NCI-H2196 (cell line): ENCODE measurements around the gene ACP5.
"Not testable (repeated sequence)": the region's sequence is repeated elsewhere in the genome, so short reads cannot be mapped to it uniquely, and the experiment has no call there.

Source experiments
- DNase-seq: peaks from one replicate; lab custom pipeline; 2025; ENCODE audit not compliant: unreplicated experiment; lab: John Stamatoyannopoulos, UW

ACP5 gene

GRCh38 chr19:11580116-11580515 lies 2.7 kb upstream of the ACP5 start:
- no peak for DNase-seq

- no peak for DNase-seq
These were observed 1.1 kb upstream of the ACP5 start for GRCh38 chr19:11578258-11579142.

DNA sequence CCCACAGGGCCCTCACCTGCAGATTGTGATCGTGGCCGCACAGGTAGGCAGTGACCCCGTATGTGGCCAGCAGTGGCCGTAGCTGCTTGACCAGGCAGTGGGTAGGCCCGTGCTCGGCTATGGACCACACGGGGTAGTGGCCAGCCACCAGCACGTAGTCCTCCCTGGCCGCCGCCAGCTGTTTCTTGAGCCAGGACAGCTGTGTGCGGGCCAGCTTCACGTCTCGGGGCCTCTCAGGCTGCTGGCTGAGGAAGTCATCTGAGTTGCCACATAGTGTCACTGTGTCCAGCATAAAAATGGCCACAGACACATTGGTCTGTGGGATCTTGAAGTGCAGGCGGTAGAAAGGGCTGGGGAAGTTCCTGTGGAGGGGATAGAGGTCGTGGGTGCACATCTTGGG lies 1.2 kb downstream of the ACP5 start:
- DNase-seq = no peak

DNA sequence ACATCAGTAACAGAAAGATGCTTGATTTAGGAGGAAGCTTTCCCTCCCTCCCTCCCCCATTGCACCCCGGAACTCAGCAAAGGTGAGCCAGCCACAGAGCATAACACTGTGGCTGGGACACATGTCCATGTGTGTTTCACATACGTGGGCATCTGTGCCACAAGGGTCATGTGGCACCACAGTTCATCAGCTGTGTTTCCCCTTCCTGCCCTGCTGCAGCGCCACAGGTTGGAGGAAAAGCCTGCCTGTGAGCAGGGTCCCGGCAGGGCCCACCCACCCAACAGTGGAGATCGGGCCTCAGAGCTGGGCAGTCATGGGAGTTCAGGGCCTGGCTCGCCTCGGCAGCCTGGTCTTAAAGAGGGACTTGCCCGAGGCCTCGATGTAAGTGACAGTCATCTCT lies 2.8 kb downstream of the ACP5 start:
- DNase-seq = no peak

DNA sequence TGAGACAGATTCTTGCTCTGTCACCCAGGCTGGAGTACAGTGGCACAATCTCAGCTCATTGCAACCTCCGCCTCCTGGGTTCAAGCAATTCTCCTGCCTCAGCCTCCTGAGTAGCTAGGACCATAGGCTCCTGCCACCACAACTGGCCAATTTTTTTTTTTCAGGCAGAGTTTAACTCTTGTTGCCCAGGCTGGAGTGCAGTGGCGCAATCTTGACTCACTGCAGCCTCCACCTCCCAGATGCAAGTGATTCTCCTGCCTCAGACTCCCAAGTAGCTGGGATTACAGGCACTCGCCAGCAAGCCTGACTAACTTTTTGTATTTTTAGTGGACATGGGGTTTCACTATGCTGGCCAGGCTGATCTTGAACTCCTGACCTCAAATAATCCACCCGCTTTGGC lies 3.7 kb downstream of the ACP5 start:
- DNase-seq = not testable (repeated sequence)

DNA sequence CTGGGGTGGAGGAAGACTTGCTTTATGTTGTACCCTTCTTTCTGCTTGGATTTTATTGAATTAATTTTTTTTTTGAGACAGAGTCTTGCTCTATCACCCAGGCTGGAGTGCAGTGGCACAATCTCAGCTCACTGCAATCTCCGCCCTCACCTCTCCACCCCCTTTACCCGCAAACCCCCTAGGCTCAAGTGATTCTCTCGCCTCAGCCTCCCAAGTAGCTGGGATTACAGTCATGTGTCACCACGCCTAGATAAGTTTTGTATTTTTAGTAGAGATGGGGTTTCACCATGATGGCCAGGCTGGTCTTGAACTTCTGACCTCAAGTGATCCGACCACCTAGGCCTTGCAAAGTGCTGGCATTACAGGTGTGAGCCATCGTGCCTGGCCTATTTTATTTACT lies 4.1 kb downstream of the ACP5 start:
- not testable (repeated sequence) for DNase-seq

DNA sequence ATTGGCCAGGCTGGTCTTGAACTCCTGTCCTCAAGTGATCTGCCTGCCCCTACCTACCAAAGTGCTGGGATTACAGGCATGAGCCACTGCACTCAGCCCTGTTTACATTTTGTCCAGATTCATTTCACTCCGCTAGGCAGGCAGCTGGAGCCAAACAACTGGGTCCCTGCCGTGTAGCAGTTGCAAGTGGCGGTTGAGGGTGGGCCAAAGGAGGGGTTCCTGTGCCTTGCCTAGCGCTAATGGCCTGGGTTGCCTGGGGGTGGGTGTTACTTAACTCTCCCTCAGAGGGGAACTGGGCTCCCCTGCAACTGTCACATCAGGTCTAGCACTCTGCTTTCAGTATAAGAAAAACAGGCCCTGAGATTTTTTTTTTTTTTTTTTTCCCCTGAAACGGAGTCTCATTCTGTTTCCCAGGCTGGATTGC lies 7.4 kb downstream of the ACP5 start:
- DNase-seq = no peak

DNA sequence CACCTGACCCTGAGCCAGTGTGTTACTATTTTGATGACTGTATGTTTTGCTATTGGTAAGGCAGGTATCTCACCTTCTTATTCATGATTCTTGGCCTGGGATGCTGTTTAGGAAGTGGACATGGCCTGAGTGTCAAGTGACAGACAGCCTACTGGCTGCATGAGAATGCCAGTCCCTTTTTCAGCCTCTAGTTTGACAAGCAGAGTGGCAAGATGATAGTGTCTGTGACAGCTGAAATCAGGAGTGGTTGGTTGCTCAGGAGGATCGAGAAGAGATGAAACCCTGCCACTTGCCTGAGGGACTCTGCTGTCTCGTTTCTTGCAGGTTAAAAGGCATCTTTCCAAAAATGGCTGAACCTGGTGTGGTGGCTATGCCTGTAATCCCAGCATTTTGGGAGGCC lies 11.3 kb downstream of the ACP5 start:
- no peak for DNase-seq

- not testable (repeated sequence) for DNase-seq
These were observed 11.8 kb downstream of the ACP5 start for GRCh38 chr19:11565649-11565980.

DNA sequence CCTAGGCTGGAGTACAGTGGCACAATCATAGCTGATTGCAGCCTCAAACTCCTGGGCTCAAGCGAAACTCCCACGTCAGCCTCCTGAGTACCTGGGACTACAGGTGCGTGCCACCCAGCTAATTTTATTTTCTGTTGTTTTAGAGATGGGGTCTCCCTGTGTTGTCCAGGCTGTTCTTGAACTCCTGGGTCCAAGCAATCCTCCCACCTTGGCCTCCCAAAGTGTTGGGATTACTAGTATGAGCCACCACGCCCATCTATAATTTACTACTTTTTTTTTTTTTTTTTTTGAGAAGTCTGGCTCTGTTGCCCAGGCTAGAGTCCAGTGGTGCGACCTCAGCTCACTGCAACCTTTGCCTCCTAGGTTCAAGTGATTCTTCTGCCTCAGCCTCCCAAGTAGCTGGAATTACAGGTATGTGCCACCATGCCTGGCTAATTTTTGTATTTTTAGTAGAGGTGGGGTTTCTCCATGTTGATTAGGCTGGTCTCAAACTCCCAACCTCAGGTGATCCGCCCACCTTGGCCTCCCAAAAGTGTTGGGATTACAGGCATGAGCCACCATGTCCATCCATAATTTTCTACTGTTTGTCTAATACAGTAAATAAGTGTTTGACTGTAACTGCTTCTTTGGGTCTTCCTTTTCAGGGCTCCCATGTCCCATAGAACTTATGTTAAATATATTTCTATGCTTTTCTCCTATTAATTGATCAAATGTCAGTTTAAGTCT lies 13.2 kb downstream of the ACP5 start:
- not testable (repeated sequence) for DNase-seq

GRCh38 chr19:11563532-11563931 lies 13.9 kb downstream of the ACP5 start:
- DNase-seq = no peak

DNA sequence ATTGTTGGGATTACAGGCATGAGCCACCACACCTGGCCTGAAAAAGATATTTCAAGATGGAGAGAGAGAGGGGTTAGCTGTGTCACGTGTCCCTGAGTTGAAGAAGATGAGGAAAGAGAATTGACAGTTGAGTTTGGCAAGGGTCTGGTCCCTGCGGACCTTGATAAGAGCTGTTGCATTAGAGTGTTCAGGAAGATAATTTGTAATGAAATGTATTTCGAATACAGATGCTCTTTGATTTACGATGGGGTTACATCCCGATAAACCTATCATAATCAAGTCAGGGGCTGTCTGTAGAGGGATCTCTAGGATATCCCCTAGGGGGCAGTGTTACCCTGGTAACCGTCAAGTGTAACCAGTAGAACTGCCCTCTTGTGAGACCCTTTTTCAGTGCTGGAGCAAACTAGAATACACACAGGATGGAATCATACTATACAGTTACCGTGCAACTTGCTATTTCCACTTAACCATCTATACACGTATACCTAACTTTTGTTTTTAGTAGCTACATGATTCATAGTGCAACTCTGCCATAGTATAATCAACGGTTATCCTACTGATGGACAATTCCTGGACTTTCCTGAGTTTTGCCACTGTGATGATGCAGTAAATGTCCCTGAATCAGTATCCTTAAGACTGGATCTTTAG lies 16.9 kb downstream of the ACP5 start:
- peak; percentile 52 for DNase-seq

GRCh38 chr19:11558881-11559828 lies 18.3 kb downstream of the ACP5 start, which contains the start of gene ELOF1:
Gene ELOF1, minus strand, starts transcription at chr19:11559230. Its CDS starts 4,883 bp downstream, at chr19:11554347.
- DNase-seq = peak; percentile 99

DNA sequence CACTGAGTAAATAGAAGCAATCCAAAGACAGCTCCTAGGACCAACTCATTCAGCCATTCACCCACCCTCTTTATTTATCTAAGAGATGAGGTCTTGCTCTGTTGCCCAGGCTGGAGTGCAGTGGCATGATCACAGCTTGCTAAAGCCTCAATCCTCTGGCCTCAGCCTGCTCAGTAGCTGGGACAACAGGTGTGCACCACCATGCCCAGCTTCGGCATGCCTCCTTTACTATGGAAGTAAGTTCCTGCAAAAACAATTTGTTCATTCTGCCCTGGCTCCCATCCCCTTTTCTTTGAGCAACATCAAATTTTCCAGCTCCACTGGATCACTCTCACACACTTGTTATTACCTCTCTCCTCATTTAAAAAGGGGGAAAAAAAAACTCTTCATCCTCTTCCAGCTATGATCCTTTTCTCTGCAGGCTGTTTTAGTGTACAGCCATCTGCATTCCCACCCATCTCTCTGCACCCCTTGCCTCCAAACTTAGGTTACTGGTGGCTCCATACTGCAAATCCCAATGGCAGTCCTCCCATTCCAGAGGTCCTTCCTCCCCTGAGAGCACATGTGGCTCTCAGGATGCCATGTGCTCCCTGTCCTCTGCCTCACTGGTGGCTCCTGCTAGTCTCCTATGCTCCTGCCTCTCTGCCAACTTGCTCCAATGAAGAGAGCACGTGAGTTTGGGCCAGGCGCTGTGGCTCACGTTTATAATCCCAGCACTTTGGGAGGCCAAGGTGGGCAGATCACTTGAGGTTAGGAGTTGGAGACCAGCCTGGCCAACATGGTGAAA lies 20.6 kb downstream of the ACP5 start:
- DNase-seq = no peak

- DNase-seq = no peak
These were observed 22.2 kb downstream of the ACP5 start for GRCh38 chr19:11555246-11555645.

DNA sequence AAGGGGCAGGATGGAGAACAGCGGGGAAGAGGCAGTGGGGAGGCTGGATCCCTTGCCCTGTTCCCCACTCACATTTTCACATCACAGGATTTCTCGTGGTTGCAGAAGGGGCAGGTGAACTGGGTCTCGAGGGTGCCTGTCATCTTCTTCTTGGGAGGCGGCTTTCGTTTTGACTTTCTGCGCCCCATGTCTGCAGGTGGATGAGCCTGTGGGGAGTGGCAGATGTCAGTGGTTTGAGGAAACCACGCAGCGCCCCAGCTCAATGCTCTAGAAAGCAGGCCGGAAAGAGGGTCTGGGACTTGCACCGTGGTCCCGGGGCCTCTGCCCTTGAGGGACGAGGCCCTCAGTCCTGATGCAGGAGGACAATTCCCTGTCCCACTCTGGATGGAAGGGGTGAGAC lies 23.3 kb downstream of the ACP5 start:
- no peak for DNase-seq

DNA sequence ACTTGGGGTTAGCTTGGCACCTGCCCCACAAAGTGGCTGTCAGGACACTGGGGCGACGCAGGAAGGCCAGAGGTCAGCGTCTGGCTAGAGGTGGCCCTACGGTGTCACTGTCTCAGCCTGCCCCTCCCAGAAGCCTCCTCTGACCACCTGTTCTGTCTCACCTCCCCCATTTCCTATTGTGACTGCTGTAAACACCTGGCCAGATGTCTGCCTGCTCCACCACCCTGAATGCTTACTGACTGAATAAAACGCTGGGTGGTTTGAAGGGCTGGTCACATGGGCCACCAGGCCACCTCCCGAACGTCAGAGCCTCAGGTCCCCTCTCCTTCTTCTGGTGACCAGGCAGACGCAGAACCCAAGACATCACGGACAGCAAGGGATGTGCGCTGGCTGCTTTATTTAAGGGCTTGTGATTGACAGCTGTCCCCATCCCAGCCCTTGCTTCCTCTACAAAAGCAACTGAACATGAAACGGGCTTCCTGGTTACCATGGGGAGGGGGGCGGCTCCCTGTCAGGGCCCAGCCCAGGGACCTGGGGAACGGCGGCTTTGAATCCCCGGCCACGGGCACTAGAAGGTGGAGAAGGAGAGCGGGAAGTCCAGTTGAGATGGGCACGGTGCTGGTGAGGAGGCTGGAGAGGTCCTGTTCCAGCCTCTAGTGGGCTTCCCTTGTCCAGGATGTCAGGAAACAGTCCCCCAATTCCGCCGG lies 24.6 kb downstream of the ACP5 start:
- DNase-seq = no peak

GRCh38 chr19:11551603-11552235 lies 25.7 kb downstream of the ACP5 start:
- DNase-seq = no peak

DNA sequence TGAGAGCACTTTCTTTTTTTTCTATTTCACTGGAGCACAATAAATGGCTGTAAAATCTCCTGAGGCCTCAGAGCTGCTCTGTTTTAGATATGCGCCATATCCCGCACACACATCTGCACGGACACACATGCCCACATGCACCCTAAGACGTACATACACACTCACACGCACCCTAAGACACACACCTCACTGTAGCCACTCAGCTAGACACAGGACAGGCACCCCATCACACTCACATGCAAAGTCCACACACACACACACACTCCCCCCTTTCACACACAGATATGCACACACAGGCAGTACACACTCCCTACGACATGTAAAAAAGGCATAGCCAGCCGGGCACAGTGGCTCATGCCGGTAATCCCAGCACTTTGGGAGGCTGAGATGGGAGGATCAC lies 27.2 kb downstream of the ACP5 start:
- DNase-seq = no peak
